ENCODE data around the gene GIMAP2.

GIMAP2 gene

DNA sequence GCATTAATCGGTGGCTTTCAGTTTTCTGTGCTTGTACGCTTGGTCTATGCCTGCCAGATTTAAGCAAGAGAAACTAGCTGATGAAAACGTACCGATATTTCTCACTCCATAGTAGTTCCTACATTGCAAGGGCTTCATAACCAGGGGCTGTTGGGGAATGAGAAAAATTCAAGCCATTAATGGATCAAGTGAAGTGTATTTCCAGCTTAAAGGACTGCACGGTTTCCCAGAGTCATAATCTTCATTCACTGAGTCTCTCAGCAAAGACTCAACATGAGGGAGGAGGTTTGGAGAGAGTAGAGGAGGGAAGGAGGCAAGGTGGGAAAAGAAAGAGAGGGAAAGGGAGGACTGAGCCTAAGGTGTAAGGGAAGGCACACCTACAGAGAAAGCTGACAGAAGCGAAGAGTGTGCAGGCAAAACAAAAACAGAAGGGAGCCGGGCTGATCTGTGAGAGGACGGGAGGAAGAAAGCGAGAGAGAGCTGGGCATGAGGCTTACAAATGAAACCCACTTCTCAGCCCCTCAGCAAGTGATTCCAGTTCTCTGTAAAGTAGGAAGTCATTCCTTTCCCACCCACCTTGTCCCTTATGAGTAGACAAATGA, 625 bp downstream of the GIMAP2 start:
- no peaks in the 10 kb centered on the region for H3K36me3 ChIP-seq (ENCODE audit: control insufficient read depth, insufficient read depth, low read length)
- no peaks in the 10 kb centered on the region for H3K4me1 ChIP-seq (ENCODE audit: control insufficient read depth, insufficient read depth, low read length)
- H3K27me3 ChIP-seq (ENCODE audit: control insufficient read depth, insufficient read depth, low read length) = no peaks in the 10 kb centered on the region
- peak overlapping the region; percentile 8 for H3K9ac ChIP-seq (ENCODE audit: low read length)
- peak overlapping the region; percentile 41 for H3K27ac ChIP-seq (ENCODE audit: low read depth, low read length)
- peak overlapping the region; percentile 58 for H3K4me3 ChIP-seq (ENCODE audit: low read length)

DNA sequence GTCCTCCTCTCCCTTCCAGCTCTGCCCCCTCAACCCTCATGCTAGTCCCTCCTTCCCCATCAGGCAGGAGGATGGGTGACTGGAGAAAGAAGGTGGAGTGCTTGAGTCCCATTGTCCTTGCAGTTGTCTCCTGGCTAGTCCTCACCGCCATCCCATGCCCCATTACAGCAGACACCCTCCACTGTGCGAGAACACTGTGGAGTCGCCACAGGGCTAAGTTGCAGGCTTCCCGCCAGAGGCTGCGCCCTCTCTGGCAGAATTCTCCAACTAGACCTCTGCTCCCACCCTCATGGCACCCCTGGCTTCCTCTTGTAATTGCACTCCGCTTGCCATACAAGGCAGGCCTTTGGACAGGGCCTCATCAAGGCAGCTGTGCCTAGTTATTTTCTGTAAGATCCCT, 3.1 kb downstream of the GIMAP2 start:
- Histone ChIP-seq H3K9ac (ENCODE audit: low read length) (no peak overlapping the region), H3K4me3 (ENCODE audit: low read length) (no peak overlapping the region), H3K4me1 (ENCODE audit: control insufficient read depth, insufficient read depth, low read length) (no peaks in the 10 kb centered on the region), H3K36me3 (ENCODE audit: control insufficient read depth, insufficient read depth, low read length) (no peaks in the 10 kb centered on the region), H3K27me3 (ENCODE audit: control insufficient read depth, insufficient read depth, low read length) (no peaks in the 10 kb centered on the region), H3K27ac (ENCODE audit: low read depth, low read length) (no peak overlapping the region)

DNA sequence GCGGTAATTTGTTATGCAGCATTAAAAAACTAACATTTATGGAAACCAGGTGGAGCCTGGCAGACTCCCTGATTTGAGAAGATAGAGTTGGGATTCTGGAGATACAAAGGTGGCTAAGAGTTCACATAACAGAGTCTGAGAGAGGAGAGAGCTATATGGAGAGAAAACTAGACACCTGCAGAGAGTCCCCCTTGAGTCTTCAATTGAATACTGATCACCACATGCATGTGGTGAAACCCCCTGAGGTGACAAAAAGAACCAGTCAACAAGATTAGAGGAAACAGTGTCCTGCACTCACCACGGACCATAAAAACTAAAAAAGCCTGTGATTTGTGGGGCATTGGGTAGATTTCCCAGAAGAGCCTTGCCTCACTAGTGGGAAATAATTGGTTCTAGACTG, 10.1 kb downstream of the GIMAP2 start:
- Histone ChIP-seq H3K4me3 (ENCODE audit: low read length) (no peak overlapping the region), H3K27ac (ENCODE audit: low read depth, low read length) (no peak overlapping the region), H3K27me3 (ENCODE audit: control insufficient read depth, insufficient read depth, low read length) (no peaks in the 10 kb centered on the region), H3K9ac (ENCODE audit: low read length) (no peak overlapping the region), H3K36me3 (ENCODE audit: control insufficient read depth, insufficient read depth, low read length) (no peaks in the 10 kb centered on the region), H3K4me1 (ENCODE audit: control insufficient read depth, insufficient read depth, low read length) (no peaks in the 10 kb centered on the region)

GRCh38 chr7:150703209-150703608, 17.7 kb downstream of the GIMAP2 start:
- no peak overlapping the region for H3K4me3 ChIP-seq (ENCODE audit: low read length)
- H3K9ac ChIP-seq (ENCODE audit: low read length) = no peak overlapping the region
- no peak overlapping the region for H3K27ac ChIP-seq (ENCODE audit: low read depth, low read length)
- no peaks in the 10 kb centered on the region for H3K27me3 ChIP-seq (ENCODE audit: control insufficient read depth, insufficient read depth, low read length)
- no peaks in the 10 kb centered on the region for H3K36me3 ChIP-seq (ENCODE audit: control insufficient read depth, insufficient read depth, low read length)
- no peaks in the 10 kb centered on the region for H3K4me1 ChIP-seq (ENCODE audit: control insufficient read depth, insufficient read depth, low read length)

- H3K27me3 ChIP-seq (ENCODE audit: control insufficient read depth, insufficient read depth, low read length) = no peaks in the 10 kb centered on the region
- H3K9ac ChIP-seq (ENCODE audit: low read length) = no peak overlapping the region
- H3K4me3 ChIP-seq (ENCODE audit: low read length) = no peak overlapping the region
- H3K4me1 ChIP-seq (ENCODE audit: control insufficient read depth, insufficient read depth, low read length) = no peaks in the 10 kb centered on the region
- H3K36me3 ChIP-seq (ENCODE audit: control insufficient read depth, insufficient read depth, low read length) = no peaks in the 10 kb centered on the region
- H3K27ac ChIP-seq (ENCODE audit: low read depth, low read length) = no peak overlapping the region
Observed at GRCh38 chr7:150715293-150715692, 29.8 kb downstream of the GIMAP2 start.

GRCh38 chr7:150715738-150716137, 30.2 kb downstream of the GIMAP2 start:
- Histone ChIP-seq H3K4me1 (ENCODE audit: control insufficient read depth, insufficient read depth, low read length) (no peaks in the 10 kb centered on the region), H3K36me3 (ENCODE audit: control insufficient read depth, insufficient read depth, low read length) (no peaks in the 10 kb centered on the region), H3K4me3 (ENCODE audit: low read length) (no peak overlapping the region), H3K9ac (ENCODE audit: low read length) (no peak overlapping the region), H3K27me3 (ENCODE audit: control insufficient read depth, insufficient read depth, low read length) (no peaks in the 10 kb centered on the region), H3K27ac (ENCODE audit: low read depth, low read length) (peak overlapping the region; percentile 15)

DNA sequence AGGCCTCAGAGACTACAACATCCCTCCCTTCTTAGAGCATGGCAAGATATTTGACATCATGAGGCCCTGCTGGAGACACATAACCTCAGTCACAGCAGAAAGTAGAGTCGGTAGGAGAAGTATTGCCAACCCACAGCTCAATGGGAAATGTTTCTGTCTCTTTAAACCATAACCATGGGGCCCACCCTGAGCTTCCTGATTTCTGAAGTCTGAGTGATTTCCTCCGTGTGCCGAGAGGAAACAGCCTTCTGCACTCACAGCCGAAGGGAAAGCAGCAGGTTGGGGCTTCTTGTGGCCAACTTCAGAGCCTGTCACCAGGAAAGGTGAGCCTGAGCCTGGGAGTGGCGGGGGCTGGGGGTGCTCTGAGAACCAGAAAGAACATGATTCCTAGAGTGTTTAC, 30.9 kb downstream of the GIMAP2 start, which contains the start of gene GIMAP1:
TSS of gene GIMAP1 (plus strand) at position 246 of the 400 bp plus-strand sequence. CDS start 2,435 bp downstream, outside the sequence.
- Histone ChIP-seq H3K4me1 (ENCODE audit: control insufficient read depth, insufficient read depth, low read length) (no peaks in the 10 kb centered on the region), H3K4me3 (ENCODE audit: low read length) (peak within 1 kb of the TSS; percentile 40), H3K27me3 (ENCODE audit: control insufficient read depth, insufficient read depth, low read length) (no peaks in the 10 kb centered on the region), H3K27ac (ENCODE audit: low read depth, low read length) (peak within 1 kb of the TSS; percentile 15), H3K36me3 (ENCODE audit: control insufficient read depth, insufficient read depth, low read length) (no peaks in the 10 kb centered on the region), H3K9ac (ENCODE audit: low read length) (no peak within 1 kb of the TSS)

- Histone ChIP-seq H3K9ac (ENCODE audit: low read length) (no peak overlapping the region), H3K27ac (ENCODE audit: low read depth, low read length) (no peak overlapping the region)
Observed at GRCh38 chr7:150716939-150717338, 31.4 kb downstream of the GIMAP2 start.

GRCh38 chr7:150717814-150718420, 32.4 kb downstream of the GIMAP2 start:
- Histone ChIP-seq H3K27me3 (ENCODE audit: control insufficient read depth, insufficient read depth, low read length) (no peaks in the 10 kb centered on the region), H3K4me1 (ENCODE audit: control insufficient read depth, insufficient read depth, low read length) (no peaks in the 10 kb centered on the region), H3K36me3 (ENCODE audit: control insufficient read depth, insufficient read depth, low read length) (no peaks in the 10 kb centered on the region), H3K4me3 (ENCODE audit: low read length) (peak overlapping the region; percentile 54), H3K27ac (ENCODE audit: low read depth, low read length) (no peak overlapping the region), H3K9ac (ENCODE audit: low read length) (no peak overlapping the region)

More at GRCh38 chr7:150716939-150717338, 31.4 kb downstream of the GIMAP2 start:
- Histone ChIP-seq H3K27me3 (ENCODE audit: control insufficient read depth, insufficient read depth, low read length) (no peaks in the 10 kb centered on the region), H3K4me1 (ENCODE audit: control insufficient read depth, insufficient read depth, low read length) (no peaks in the 10 kb centered on the region), H3K4me3 (ENCODE audit: low read length) (peak overlapping the region; percentile 40), H3K36me3 (ENCODE audit: control insufficient read depth, insufficient read depth, low read length) (no peaks in the 10 kb centered on the region)

DNA sequence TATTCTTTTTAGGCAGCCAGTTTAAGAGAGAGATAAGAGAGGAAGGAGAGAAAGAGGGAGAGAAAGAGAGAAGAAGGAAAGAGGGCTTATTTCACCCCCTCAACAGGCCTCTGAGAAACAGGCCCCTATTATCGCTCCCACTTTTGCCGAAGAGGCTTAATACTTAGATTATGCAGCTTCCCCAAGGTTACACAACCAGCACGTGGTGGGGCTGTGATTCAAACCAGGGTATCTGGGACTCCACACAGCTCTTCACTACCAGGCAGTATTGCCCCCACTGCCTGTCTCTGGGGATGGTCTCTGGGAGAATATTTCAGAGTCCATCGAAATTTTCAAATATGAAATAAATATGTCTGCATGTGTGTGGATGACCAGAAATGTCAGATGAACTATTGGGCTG, 33.9 kb downstream of the GIMAP2 start:
- H3K27me3 ChIP-seq (ENCODE audit: control insufficient read depth, insufficient read depth, low read length) = no peaks in the 10 kb centered on the region
- H3K4me3 ChIP-seq (ENCODE audit: low read length) = no peak overlapping the region
- no peaks in the 10 kb centered on the region for H3K36me3 ChIP-seq (ENCODE audit: control insufficient read depth, insufficient read depth, low read length)
- H3K4me1 ChIP-seq (ENCODE audit: control insufficient read depth, insufficient read depth, low read length) = no peaks in the 10 kb centered on the region
- H3K9ac ChIP-seq (ENCODE audit: low read length) = no peak overlapping the region
- H3K27ac ChIP-seq (ENCODE audit: low read depth, low read length) = no peak overlapping the region

GRCh38 chr7:150719960-150720891, 34.7 kb downstream of the GIMAP2 start:
- no peak overlapping the region for H3K4me3 ChIP-seq (ENCODE audit: low read length)

DNA sequence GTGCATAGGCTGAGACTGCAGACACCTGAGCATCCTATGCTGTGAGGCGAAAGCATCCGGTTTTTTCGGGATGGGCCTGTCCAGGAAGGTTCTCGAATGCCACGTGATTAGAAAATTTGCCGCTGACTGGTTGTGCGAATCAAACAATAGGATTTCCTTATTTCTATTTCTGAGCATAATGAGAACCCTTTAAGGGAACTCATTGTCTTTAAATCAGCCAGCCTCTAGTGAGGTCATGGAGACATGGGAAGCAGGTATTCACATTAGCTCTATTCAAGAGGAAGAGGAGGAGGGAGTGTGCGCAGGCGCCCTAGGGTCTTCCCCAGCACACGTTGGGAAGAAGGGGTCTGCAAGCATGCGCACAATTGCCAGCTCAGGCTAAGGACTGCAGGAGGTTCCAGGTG, 36.5 kb downstream of the GIMAP2 start:
- Histone ChIP-seq H3K9ac (ENCODE audit: low read length) (no peak overlapping the region), H3K4me1 (ENCODE audit: control insufficient read depth, insufficient read depth, low read length) (no peaks in the 10 kb centered on the region), H3K27ac (ENCODE audit: low read depth, low read length) (no peak overlapping the region), H3K4me3 (ENCODE audit: low read length) (no peak overlapping the region), H3K36me3 (ENCODE audit: control insufficient read depth, insufficient read depth, low read length) (no peaks in the 10 kb centered on the region), H3K27me3 (ENCODE audit: control insufficient read depth, insufficient read depth, low read length) (no peaks in the 10 kb centered on the region)

More at GRCh38 chr7:150719960-150720891, 34.7 kb downstream of the GIMAP2 start:
- H3K36me3 ChIP-seq (ENCODE audit: control insufficient read depth, insufficient read depth, low read length) = no peaks in the 10 kb centered on the region
- H3K27me3 ChIP-seq (ENCODE audit: control insufficient read depth, insufficient read depth, low read length) = no peaks in the 10 kb centered on the region
- H3K27ac ChIP-seq (ENCODE audit: low read depth, low read length) = no peak overlapping the region
- H3K4me1 ChIP-seq (ENCODE audit: control insufficient read depth, insufficient read depth, low read length) = no peaks in the 10 kb centered on the region
- no peak overlapping the region for H3K9ac ChIP-seq (ENCODE audit: low read length)
